T-helper 1 cell treated with Interleukin-12 subunit alpha and Interleukin-12 subunit beta and Interleukin-4 antibody, amounts not matched to agents 30 ng/mL and 1 ng/mL, for 36 hours (primary cell): Measurements from ENCODE around the gene HAND1. TPM values are rescaled to one million over a fixed set of nuclear protein-coding genes. Genes with fewer than 3 reads are reported as not detected.

Experiments
- intact Hi-C: fragments of 100-400 bp; cut with micrococcal nuclease; formaldehyde crosslinking; loops from one replicate; pipeline ENCODE4 v1.15.1; 2024
- total RNA-seq: library from RNA; stranded (reverse); gene quantifications from 2 replicates; pipeline ENCODE4 v1.2.3, GENCODE V29; 2022

The HAND1 gene
- total RNA-seq, 1 donor from 2014 or later, result not detected

DNA sequence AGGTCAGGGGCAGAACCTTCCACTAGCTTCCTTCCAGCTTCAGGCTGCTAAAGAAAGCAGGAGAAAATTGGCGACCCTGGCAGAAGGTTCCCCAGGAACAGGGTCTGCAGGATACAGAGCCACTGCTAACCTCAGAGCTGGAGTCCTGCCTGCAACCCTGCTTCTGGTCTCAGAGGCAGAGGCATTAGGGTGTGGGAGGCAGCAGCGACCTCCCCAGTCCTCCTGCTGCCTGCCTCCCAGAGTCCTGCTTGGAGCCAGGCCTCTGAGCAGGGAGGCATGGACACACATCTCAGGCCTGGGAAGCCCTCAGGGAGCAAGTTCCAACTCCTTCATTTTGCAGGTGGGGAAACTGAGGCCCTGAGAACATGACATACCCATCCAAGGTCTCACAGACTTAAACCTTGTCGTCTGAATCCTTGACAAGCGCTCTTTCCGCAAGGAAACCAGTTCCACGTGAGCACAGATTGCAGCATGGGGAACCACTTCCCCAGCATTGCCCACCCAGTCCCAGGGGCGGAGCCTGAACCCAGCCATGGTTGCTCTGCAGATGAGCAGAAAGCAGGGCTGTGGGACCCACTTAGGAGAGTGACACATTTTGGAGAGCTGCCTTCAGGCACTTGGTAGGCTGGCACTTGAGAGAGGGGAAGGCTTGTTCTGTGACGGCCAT is 28.2 kb upstream of the HAND1 start:
- intact Hi-C loops, result no loop called here

DNA sequence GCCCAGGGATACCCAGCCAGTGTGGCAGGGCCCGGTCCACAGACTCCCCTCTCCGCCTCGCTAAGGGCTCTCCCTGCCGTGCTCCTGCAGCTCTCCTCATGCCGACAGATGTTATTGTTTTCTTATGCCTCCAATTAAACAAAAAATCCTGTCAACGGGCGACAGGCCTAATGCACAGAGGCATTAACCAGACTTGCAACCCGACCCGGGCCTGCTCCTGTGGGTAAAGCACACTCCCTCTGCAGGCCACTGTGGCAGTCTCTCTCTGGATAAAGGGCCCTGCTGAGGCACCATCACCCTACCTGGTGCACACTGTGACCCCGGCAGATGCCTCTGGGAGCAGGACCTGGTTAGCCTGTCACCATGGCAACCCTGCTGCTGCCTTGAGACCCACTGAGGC is 27.5 kb upstream of the HAND1 start:
- intact Hi-C loops, result no loop called here

DNA sequence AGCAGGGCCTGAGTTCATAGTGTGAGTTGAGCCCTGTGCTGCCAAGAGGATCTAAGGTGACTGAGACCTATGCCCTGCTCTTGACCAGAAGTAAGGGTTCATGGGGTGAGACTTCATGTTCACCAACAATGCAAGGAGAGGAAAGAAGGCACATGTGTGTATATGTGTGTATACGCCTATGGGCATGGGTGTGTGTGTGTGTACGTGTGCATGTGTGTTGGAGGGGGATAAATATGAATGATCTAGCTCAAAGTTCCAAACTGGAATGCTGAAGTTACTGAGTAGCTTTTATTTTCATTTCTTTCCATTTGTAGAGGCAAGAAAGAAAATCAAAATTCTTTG is 25.6 kb upstream of the HAND1 start:
- intact Hi-C loops, result no loop called here

DNA sequence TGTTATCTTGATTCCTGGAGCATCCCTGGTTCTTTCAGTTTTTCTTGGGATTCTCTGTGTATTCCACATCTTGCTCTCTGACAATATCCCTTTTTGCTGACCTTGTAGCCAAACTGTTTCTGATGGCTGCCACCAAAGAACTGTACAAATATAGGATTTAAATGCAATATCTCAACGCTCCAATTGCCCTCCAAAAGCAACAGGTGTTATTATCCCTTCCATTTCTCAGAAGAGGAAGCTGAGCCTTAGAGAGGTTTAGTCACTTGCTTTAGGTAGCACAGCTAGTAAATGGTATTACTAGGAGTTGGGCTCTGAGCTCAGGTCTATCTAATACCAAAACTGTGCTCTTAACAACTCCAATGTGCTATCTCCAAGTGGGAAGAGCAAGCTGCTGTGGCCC is 24.2 kb upstream of the HAND1 start:
- intact Hi-C loops, result no loop called here

DNA sequence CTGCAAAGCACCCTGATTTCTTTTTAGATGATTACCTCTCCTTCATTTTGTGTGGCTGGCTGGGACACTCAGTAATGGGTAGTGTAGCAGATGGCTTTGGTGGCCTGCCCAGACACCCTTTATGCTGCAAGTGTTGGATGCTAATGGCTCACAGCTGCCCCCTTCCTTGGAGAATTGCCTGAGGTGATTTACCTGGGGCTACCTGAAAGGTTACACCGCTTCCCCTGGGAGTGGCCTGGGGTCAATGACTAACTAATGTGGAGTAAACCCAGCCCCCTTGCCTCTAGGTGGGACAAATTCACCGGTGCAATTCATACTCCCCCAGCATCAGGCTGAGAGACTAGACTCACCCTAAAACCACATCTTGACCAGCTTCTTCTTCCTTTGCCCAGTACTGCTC is 23.5 kb upstream of the HAND1 start:
- intact Hi-C loops, result no loop called here

DNA sequence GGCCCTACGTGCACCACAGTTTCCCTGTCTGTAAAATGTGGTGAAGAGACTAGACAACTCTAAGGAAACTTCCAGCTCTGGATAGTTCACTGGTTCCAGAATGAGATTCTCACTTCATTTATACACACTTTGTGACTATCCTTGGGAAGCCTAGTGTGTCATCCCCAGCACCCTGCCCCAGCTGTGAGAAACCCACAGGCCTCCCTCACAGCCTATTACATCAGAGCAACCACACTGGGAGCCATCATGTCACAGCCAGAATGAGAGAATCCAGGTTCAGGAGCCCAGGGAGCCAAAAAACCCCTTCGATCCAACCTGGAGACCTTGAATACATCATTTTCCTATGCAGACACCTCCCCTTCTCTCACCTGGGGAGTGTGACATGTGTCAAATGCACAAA is 21.0 kb upstream of the HAND1 start:
- intact Hi-C loops, result no loop called here

DNA sequence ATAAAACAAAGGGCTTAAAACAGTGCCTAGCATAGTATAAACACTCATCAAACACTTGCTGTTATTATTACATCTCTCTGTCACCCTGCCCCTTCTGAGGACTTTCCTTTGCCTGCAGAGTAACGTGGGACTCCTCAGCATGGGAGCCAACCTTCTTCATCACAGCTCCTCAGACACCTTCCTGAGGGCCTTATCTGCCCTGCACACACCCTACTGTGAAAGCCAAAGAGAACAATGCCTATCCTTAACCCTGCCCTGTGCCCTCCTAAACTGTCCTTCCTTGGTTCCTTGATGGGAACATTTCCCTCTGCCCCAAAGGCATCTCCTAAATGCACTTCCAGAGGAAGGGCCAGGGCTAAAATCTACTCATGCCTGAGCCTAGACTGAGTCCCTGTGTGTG is 20.6 kb upstream of the HAND1 start:
- intact Hi-C loops, result no loop called here

DNA sequence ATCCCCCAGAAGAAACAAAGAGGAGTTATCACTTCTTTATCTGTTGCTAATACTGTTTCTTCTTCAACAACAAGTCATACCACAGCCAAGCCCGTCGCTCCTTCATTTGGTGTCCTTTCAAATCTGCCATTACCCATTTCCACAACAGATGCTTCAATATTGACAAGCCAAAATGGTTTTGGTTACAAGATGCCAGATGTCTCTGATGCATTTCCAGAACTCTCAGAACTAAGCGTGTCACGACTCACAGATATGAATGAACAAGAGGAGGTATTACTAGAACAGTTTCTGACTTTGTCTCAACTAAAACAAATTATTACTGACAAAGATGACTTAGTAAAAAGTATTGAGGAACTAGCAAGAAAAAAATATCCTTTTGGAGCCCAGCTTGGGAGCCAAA is 16.0 kb upstream of the HAND1 start:
- intact Hi-C loops, result no loop called here

DNA sequence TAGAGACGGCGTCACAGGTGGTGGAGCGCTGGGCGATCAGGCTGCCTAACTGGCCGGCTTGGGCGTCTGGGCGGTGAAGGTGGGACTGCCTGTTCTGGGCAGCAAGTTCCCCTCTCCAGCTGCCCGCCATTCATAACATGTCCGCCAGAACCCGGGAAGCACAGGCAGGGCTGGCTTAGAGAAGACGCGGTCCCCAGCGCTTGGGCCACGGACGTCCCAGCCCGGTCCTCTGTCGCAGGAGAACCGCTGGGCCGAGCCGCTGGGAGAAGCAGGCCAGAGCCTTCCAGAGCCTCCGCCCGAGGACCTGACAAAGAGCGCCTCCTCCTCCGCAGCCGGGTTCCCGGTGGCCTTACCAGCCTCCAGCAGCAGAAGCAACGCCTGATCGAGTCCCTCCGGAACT is 15.2 kb upstream of the HAND1 start:
- intact Hi-C loops, result no loop called here

DNA sequence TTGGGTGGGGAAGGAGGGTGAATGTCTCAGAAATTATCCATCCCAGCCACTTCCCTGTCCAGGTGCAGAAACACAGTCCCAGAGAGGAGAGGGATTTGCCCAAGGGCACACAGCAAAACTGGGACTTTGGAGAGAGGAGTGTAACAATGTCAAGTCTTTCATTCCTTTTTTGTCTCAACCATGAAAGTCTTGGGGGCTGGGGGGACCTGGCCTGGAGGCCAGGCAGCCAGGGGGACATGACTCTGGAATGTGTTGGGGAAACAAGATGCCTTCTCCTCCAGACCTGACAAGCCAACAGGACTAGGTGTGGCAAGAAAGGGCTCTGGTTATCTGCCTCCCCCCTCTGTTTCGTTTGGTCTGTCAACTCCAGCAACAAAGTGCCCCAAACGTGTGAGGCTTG is 13.9 kb upstream of the HAND1 start:
- intact Hi-C loops, result no loop called here

DNA sequence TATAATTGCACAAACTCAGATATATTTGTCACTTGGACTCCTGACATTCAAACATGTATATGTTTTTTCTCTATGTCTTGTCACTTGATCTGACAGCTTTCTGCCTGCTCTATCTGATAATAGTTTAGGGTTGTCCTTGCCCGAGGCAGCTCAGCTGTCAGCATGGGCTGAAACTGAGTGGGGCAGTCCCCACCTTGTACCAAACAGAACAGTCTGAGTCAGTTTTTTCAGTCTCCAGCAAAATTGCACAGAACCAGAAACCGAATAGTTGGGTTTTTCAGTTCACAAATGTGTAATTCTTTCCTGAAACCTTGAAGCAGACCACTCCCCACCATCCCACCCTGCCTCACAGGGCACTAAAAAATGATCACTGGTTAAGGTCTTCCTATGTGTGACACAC is 9.5 kb upstream of the HAND1 start:
- intact Hi-C loops, result no loop called here

DNA sequence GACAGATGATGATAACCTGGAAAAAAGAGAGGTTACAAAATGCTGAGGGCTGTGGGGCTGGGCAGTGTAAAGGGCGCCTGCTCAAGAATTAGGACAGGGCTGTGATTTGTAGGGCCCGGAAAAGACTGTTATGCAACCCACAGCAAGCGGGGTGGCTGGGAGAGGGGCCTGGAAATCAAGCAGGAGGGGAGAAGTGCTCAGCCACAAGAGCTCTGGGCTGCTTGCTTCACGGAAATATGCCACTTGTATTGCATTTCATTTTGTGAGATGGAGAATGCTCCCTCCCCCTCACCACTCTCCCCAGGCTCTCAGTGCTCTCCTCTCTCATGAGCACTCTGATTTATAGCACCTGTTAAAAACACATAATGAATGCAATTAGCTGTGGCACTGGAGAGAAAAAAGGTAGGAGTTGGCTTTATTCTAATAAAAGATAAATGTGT is 8.4 kb upstream of the HAND1 start:
- intact Hi-C loops, result no loop called here

DNA sequence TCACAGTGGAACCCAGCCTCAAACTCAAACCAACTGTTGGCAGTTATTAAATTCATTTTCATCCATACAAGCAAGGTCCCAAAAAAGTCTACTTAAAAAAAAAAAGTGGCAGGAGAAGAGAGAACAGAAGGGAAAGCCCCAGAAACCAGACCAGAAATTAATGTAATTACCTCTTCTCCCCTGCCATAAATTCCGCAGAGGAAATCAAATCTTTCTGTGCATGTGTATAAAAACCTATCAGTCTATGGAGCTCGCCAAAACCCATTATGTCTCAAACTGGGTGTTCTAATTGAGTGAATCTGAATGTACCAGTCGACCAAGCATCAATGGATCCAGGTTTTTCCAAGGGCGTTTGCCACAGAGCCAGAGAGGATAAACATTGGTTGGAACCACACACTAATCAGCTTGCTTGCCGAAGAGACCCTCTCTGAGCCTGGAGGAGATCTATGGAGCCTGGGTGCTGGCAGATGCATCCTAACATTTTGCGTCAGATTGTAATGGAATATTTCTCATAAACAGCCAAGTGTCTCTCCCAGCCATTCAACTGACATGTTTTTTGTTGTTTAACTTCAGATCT is 7.9 kb upstream of the HAND1 start:
- intact Hi-C loops, result no loop called here

DNA sequence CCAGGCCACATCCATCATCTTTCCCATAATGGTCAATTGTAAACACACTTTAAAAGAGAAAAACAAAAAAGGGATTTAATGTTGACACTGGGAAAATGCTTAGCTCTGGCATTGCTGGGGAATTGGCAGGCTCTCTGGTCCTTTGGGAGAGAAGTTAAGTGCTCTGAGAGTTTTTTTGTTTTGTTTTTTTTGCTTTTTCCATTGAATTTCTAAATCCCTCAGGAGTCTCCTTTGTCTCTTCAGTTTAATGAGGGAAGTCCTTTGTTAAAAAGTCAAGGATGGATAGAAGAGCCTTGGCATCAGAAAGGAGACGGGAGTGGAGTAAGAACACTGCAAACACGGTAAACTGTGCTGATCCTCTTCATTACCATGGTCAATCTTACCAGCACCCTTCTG is 7.1 kb upstream of the HAND1 start:
- intact Hi-C loops, result no loop called here

DNA sequence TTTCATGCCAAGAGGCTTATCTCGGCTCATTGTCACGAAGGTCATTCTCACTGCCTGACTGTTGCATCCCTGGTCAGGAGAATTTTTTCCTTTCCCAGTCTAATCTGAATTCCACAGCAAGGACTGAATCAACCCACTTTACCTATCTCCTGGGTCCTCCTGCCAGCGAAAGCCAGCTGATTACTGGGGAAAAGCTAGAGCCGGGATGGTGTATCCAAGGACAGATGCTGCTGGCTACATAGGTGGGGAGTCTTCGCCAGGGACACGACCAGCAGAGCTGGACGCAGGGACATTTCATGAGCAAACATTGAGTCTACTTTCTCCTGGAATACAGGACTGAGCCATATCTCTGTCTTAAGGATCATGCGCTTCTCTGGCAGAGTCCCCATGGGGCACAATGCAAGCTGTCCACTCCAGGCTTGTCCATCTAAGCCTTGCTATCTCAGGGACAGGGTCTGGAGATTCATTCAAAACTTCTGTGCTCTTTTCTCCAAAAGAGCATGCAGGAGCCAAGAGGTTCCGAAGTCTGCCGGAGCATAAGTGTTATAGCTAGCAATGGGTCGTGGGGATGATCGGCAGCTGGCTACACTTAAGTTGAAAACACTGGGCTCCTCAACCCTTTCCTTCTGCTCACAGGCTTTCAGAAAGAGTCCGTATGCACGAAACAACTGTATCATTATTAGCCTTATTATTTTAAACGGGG is 6.5 kb upstream of the HAND1 start:
- intact Hi-C loops, result loop anchor here (5.0 kb wide), 1 partner anchor 1243 kb away; no protein-coding TSS in a partner anchor

DNA sequence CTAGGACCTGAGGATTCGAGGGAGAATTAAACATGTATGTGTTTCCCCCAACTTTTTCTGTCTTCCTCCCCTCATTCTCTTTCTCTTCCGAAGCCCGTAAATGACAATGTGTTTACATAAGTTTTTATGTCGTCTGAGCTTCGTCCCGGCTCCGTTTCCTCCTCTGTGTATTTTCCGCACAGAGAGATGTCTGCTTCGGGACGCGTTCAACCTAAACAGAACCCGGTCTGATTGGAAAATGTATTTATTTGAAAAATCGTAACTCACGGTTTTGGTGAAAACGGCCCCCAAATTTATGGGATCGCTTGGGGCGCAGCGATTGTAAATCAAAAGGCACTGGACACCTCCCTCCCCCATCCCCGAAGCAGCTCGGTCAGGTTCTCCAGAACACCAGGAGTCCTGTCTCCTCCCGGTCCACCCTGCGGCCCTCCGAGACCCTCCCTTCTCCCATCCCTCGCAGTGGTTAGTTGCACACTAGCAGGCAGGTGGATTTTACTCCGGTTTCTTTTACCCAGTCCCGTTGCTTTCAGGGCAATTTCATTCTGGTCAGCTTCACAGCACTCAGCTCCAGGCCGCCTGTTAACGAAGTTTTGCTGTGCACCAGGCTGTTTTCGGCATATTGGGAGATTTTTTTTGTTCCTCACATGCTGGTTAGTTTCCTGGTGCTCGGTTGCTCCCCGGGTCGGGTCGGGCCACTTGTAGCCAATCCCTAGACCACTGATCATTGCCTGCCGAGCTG is 5.8 kb upstream of the HAND1 start:
- intact Hi-C loops, result loop anchor here (5.0 kb wide), 1 partner anchor 1243 kb away; no protein-coding TSS in a partner anchor

DNA sequence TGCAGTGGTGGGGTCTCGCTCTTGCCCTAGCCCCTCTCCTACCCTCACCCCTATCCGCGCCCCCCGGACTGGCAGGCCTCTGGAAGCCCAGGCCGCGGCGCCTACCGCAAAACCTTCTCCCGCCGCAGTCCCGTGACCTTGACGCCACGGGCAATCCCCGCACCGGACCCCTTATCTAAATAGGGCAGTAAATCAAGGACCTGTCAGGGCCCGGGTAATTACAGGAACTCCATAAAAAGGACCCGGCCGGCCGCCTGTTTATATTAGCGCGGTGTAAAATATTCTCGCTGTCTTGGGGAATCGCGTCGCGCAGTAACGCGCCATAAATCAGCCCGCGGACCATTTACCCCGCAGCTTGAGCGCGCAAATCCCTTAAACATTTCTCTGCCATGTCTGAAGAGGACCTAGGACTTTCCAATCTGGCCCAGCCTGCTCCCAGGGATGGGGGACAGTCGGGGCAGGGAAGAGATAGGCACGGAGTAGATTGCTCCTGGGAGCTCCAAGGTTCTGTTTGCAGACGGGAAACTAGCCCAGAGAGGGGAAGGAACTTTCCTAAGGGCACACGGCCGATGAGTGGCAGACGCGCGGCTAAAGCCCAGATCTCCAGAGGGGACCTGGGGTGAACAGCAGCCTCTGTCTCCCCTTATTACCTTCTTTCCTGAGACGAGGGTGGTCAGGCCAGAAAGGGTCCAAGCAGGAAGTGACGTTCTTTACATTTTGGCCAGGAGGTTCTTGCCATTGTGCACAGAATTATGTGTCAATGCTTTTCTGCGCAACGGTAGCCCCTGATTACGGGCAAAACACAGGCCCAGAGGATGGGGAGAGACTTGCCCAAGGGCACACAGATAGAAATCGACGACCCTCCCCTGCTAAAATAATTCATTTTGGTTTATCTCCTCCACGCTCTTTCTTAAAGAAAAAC is 4.8 kb upstream of the HAND1 start:
- intact Hi-C loops, result loop anchor here (1.0 to 5.0 kb wide), 2 partner anchors 8 to 1245 kb away; no protein-coding TSS in a partner anchor

DNA sequence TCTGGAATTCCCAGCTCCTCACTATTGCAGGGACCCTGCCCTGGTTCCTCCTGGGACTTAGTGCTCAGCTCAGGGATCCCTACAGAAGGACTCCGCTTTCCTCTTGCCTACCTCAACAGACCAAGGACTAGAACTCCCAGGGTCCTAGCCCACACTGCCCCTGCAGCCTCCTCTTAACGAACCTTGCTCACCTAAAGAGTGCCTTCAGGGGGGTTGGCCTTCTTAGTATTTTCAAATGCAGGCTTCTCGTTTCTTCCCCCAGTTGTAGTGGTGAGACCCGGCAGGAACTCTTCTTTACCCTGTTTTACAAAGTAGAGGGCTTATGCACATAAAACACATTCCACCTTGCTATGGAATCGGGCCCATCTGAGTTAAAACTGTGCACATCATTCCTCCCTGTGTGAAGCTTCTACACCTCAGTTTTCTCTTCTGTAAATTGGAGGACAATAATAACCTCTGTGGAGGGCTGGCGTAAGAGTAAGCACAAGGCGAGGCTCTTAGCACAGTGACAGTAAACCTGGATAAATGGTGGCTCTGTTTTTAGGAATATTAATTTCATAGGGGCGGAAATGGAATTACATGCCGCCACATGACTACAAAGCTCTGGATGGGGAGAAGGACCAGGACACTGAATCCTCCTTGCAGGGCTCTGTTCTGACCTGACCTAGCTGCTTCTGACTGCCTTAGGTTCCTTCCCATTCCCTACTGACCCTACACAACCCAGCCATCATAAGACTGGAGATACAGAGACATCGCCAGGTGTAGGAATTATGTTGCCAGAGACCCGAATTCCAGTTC is 3.8 kb upstream of the HAND1 start:
- intact Hi-C loops, result loop anchor here (1.0 to 5.0 kb wide), 2 partner anchors 7 to 1246 kb away; no protein-coding TSS in a partner anchor

DNA sequence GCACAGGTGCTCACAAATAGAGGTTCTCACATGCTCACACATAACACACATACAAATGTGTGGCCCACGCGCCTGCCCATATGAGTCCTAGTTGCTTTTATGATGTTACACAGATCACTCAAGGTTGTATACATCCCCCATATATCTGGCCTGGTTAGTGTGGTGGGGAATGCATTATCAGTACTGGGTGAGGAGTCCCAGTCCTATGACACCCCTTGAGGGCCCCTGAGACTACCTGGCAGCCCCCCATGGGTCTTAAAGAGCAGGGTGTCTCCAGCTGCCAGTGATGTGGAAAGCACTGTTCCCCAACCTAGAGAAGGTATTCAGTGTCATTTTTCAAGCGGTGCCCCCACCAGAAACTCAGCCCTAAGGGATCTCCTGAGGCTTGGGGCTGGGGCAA is 2.8 kb upstream of the HAND1 start:
- intact Hi-C loops, result loop anchor here (5.0 kb wide), 1 partner anchor 1246 kb away; no protein-coding TSS in a partner anchor
